Erythroblast (primary cell): ENCODE results near the gene OR51G1.

Experiments
- DNase-seq, 2 experiments: peaks; one replicate each; lab custom pipeline; 2025; lab: John Stamatoyannopoulos, UW
- GATA1 ChIP-seq: IDR thresholded peaks from 2 replicates; pipeline ENCODE4 v1.6.1; 2011; ENCODE audit warnings: low read depth, mild to moderate bottlenecking, control low read depth, low read length, moderate library complexity
- POLR2A ChIP-seq: IDR thresholded peaks from 2 replicates; pipeline ENCODE4 v1.6.1; 2011; ENCODE audit warnings: mild to moderate bottlenecking, low read length

Gene OR51G1

DNA sequence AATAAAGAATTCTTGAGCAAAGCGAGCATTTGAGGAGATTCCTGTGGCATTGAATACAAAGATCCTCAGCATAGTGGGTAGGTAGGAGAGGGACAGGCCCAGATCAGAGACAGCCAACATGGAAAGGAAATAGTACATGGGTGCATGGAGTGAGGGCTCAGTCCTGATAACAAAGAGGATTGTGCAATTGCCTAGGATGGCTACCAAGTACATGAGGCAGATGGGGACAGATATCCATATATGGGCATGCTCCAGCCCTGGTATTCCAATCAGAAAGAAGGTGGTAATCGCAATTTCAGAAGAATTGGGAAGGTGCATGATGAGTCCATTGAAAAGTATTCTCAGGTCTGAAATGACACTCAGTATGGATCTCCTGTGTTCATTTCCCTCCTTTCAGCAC, 33.9 kb downstream of the OR51G1 start:
- DNase-seq = no peak
- TF ChIP-seq GATA1 (no peak), POLR2A (no peak)

DNA sequence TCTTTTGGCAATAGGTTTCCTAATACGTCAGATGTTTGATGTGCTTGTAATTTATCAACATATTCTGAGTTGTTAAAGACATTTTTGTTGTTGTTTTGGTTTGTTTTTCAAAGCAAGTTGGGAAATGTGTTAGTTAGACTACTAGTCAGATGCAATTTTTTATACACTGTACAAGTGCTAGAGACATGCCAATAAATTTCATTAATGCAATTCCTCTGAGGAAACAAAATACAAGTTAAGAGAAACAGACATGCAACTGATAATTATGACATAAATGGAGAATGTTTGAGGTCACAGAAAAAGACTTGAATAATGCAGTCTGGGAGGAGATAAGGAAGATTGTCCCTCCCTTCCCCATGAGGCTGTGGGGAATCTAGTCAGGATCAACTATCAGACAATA, 36.5 kb downstream of the OR51G1 start:
- no peak for DNase-seq
- no peak for TF ChIP-seq GATA1
- TF ChIP-seq POLR2A = no peak

DNA sequence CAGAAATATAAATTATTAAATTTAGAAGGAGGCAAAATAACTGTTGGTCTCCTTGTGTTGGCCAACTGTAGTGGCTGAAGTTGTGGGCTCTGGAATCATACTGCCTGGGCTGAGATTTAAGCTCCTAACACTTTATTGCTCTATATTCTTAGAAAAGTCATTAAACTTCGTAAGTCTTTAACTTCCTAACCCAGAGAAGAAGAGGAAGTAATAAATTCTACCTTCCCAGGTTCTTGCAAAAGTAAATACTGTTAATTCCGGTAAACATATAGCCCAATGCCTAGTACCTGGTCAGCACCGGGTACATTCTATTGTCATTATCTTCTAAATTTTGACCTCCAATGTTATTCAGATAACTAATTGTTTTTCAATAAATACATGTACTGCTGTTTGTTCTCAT, 38.0 kb downstream of the OR51G1 start:
- TF ChIP-seq GATA1 (no peak), POLR2A (no peak)
- no peak for DNase-seq

DNA sequence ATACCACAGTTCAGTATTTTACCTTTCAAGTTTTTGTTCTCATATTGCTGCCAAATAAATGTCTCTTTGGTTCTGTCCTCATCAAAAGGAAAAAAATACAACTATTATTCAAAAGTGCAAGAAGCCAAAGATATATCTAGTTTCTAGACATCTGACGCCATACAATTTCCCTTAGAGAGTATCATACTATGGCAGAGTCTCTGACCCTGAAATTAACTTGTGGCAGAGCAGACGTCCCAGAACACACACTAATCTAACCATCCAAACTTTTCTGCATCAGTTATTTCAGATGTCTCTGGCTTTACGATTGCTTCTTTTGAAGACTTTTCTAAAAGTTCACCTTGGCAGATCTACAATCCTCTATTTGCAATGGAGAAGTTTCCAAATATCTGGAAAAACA, 39.8 kb downstream of the OR51G1 start:
- DNase-seq = no peak
- TF ChIP-seq GATA1 (no peak), POLR2A (no peak)

DNA sequence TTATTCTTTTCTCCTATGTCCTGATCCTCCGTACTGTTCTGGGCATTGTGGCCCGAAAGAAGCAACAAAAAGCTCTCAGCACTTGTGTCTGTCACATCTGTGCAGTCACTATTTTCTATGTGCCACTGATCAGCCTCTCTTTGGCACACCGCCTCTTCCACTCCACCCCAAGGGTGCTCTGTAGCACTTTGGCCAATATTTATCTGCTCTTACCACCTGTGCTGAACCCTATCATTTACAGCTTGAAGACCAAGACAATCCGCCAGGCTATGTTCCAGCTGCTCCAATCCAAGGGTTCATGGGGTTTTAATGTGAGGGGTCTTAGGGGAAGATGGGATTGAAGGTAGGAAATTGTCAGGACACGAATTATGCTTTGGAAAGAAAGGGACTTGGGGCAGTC, 41.6 kb downstream of the OR51G1 start:
- TF ChIP-seq POLR2A = no peak
- no peak for TF ChIP-seq GATA1
- DNase-seq = no peak

DNA sequence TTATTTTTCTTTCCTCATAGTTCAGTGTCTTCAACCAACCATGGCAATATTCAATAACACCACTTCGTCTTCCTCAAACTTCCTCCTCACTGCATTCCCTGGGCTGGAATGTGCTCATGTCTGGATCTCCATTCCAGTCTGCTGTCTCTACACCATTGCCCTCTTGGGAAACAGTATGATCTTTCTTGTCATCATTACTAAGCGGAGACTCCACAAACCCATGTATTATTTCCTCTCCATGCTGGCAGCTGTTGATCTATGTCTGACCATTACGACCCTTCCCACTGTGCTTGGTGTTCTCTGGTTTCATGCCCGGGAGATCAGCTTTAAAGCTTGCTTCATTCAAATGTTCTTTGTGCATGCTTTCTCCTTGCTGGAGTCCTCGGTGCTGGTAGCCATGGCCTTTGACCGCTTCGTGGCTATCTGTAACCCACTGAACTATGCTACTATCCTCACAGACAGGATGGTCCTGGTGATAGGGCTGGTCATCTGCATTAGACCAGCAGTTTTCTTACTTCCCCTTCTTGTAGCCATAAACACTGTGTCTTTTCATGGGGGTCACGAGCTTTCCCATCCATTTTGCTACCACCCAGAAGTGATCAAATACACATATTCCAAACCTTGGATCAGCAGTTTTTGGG, 42.2 kb downstream of the OR51G1 start, which contains the start of gene OR51T1:
TSS of gene OR51T1 (plus strand) at position 41 of the 641 bp plus-strand sequence. CDS start at position 41, 0 bp downstream.
- DNase-seq = no peak

DNA sequence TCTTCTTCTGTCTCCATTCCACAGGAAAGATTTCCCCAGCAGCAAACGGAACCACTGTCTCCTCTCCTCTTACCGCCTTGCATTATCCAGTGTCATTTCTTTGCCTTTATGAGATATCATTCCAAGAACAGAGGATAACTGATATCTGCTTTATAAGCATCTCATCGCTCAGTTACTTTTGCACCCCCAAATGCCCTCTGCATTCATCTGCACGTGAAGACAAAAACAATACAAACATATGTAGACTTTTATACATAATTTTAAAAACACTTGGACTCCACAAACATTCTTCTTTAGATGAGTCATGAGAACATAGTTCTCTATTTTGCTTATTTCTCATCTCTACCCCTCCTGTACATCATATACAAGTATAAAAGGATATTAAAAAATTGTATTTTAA, 43.0 kb downstream of the OR51G1 start:
- DNase-seq = no peak
- no peak for TF ChIP-seq POLR2A
- no peak for TF ChIP-seq GATA1

More for the DNA sequence above, 42.2 kb downstream of the OR51G1 start, which contains the start of gene OR51T1:
- no peak for TF ChIP-seq POLR2A
- no peak for TF ChIP-seq GATA1
